ENCODE results near the gene RGL2.
"Not testable (repeated sequence)": the region's sequence is repeated elsewhere in the genome, so short reads cannot be mapped to it uniquely, and the experiment has no call there.

Gene RGL2

DNA sequence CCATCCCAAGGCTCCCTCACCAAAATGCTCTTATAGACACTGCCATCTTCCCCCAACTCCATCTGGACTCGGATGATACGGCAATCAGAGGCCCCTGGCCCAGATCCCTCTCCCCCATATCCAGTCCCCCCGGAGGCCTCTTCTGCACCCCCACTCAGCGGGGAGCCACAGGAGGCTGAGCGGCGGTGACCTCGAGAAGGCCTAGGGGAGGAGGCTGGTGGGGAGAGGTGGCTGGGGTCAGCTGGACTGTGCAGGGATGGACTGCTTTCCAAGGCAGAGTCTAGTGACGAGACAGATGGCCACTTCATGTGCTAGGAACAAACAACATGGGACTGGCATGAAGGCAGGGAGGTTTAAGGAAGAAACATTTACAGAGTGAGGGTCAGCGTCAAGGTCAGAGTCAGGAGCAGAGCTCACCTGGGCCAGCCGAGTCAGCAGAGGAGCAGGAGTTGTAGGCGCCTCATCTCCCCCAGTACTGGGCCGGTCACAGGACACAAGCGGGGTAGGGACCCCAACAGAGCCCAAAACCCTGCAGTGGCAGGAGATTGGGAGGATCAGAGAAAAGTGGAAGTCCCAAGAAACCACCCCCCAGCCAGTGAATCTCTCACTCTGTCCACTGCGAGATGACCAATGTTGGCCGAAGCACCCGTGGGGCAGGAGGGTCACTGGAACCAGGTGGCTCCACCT, 5.6 kb downstream of the RGL2 start:
- no peak for DNase-seq

DNA sequence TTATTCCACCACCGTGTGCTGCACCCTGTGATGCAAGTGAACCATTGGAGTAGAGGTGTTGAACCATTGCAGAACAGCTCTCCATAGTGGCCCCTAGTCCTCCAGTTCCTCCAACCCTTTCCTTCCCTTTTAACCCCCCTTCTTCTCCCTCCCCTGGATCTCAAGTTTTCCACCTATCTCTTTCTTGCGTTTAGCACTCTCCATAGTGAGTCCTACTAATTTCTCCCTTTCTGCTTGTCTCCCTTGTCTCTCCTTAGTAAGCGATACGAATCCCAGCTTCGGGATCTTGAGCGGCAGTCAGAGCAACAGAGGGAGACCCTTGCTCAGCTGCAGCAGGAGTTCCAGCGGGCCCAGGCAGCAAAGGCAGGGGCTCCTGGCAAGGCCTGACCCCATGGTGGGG, 8.3 kb downstream of the RGL2 start:
- no peak for DNase-seq

DNA sequence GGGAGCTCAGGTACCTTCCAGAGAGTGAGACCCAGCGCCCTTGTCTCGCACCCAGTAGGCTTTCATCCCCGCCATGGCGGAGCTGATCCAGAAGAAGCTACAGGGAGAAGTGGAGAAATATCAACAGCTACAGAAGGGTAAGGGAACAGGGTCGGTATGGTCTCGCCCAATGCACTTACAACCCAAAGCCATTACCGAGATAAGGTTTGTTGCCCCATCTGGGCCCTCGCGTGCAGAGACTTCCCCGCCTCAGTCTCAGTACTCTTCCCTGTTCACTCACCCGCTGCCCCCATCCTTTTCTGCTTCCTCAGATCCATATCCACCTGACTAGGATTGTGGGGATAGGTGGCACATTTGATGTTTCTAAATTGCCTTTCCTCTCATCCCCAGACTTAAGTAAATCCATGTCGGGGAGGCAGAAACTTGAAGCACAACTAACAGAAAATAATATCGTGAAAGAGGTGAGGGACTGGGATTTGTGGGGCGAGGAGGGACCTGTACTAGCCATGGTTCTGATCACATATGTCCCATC, 8.9 kb downstream of the RGL2 start:
- DNase-seq: no peak

DNA sequence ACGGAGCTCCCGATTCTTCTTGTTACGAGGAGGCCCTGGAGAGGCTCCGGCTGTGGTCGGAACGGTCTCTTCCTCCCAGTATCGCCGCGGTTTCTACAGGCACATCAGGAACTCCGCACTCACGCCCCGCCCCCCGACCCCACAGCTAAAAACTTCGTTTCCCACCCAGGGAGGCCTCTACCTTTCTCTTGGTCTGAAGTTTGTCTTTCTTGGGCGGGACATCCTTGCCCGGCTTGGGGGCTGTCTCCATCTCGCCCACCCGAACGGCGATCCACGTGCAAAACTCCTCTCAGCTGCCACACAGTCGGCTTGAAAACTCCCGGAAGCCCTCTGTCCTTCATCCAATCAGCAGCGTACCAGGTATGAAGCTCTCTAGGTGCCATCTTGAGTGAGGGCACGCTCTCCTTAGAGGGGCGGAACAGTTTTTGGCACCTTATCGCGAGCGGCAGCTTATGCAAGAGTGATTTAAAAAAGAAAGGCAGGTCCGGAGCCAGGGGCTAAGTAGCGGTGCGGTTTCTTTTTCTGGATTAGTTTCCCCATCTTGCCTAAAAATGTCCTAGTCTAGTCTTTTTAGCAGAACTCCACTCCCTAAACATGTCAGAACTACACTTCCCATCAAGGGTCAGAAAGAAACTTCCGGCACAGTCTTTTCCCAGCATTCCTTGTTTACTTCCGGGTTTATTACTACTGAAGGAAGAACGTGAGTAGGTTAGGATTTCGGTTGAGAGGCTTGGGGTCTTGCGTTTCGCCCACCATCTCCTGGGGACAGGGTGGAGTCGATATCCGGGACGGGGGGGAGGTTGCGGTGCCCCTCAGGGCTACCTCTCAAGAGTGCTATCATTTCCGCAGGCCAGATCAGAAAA, 9.6 kb downstream of the RGL2 start, which contains the start of the genes PFDN6 and WDR46:
Gene PFDN6 (plus strand): TSS at position 681 of the 863 bp plus-strand sequence. CDS start 256 bp downstream, outside the sequence.
Gene WDR46 (minus strand): TSS at position 319 of the 863 bp plus-strand sequence. CDS start 69 bp downstream, at position 250.
- DNase-seq: peak; percentile 89

DNA sequence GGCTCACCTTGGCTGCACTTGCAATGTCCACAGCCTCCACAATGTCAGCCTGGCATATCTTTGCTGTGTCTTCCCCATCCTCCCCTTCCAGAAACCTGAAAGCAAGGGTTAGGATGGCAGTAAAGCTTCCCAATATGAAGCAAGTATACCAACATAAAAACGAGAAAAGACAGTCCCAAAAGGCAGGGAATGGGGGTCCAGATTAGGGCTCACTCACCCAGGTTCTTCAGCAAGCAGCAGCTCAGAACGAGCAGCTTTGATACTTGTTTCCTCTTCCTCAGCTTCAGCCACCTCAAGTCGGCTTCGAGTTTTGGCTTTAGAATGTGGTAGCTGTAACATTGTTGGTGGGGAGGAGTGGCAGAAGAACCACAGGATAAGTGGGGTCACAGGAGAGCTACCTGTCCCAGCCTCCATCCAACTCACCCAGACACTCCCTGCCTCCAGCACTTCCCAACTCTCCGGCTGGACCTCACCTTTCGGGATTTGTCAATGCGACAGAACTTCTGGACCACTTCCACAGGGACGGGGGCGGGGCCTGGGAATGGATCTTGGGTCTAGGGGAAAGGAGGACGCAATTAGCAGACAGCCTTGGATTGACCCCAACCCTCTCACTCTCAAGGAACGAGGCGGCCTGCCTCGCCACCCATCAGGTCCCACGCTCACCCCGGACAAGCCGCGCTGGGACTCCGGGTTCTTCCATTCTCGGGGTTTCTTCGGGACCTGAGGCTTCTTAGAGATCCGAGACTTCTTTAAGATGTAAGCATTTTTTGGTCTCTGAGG, 10.4 kb downstream of the RGL2 start:
- DNase-seq: no peak

DNA sequence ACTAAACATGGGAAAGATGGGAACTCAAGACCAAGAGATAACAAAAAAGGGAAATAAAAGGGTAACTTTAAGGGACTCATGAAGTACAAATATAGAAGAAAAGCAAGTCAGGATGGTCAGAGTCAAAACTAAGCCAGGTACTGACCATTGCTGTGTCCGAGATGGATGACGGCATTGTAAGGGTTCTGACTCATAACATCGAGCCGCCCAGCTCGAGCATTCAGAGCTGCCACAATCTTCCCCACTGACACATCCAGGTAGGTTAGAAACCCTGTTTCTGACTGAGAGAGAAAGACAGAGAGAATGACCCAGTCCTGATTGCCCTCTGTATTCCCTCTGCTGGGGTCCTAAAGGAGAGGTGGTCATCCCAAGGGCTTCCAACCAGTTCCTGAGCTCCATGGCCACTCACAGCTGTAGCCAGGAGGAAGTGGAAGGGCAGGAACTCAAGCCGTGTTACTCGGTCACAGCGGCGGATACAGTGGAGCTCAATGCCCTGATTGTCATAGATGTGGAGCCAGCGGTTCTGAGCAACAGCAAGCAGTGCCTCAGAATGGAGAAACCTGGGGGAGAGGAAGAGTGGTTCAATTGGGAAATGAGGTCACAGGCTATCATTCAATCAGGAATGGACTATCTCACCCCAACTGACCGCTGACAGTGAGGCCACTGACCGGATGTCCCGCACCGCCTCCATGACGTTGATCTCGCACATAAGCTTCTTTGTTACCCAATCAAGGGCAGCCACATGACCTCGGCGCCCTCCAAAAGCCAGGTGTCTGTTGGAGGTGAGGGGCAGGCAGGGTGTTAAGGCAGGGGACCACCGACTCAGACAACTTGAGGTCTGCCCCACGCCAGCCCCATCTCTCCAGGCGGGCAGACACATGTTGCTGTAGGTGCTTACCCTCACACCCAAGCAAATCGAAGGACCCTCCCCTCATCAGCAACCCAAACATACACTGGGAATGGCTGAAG, 11.5 kb downstream of the RGL2 start:
- DNase-seq: no peak

DNA sequence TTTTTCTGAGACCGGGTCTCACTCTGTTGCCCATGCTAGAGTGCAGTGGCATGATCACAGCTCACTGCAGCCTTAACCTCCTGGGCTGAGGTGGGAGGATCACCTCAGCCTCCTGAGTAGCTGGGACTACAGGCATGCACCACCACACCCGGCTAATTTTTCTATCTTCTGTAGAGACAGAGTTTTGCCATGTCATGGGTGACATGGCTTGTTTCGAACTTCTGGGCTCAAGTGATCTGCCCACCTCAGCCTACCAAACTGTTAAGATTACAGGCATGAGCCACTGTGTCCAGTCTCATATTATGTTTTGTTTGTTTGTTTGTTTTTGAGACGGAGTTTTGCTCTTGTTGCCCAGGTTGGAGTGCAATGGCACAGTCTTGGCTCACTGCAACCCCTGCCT, 13.5 kb downstream of the RGL2 start:
- DNase-seq: not testable (repeated sequence)

DNA sequence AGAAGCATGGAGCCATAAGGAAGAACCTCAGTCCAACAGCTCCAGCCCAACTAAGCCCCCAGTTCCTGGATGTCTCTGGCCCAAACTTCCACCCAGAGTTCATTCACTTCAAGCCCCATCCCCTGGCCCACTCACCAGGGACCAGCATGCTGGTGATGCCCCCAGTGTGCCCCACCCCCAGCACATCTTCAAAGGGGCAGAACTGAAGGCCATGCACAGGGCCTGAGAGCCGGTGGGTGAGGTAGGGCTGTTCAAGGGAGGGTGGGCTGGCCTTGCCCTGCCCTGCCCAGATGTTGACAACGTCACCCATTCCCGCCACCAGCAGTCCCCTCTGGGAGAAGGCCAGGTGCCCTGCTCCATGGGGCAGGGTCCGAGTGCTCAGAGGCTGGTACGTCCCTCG, 18.2 kb downstream of the RGL2 start:
- DNase-seq: no peak

DNA sequence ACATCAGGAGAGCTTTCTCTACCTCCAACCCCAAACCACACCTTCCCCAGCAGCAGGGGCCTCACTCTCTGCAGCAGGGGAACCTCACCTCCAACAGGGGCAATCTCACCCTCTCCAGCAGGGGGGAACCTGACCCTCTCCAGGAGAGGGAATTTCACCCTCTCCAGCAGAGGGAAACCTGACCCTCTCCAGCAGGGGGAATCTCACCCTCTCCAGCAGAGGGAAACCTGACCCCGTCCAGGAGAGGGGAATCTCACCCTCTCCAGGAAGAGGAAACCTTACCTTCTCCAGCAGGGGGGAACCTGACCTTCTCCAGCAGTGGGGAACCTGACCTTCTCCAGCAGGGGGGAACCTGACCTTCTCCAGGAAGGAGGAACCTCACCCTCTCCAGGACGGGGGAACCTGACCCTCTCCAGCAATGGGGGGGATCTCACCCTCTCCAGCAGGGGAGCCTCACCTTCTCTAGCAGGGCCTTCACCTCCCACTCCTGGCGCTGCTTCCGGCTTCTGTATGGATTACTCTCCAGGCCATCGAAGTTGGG, 18.7 kb downstream of the RGL2 start:
- DNase-seq: peak; percentile 33

DNA sequence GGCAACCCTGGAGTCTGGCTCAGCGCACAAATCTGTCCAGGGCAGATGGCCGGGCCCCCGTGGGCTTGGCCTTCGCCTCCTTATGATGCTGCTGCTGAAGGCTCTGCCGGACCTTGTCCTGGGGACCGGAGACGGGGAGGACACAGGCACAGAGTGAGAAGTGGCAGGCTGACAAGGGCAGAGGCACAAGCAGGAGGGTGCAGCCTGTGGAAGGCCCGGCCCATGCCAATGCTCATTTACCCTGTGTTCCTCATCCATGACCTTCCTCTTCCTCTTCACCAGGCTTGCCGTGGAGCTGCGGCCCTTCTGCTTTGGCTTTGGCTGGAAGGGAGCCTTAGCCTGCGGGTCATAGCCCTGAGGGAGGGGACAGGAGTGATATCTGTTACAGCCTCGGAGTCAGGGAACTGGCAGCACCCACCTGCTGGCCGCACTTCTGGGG, 19.5 kb downstream of the RGL2 start:
- DNase-seq: no peak

DNA sequence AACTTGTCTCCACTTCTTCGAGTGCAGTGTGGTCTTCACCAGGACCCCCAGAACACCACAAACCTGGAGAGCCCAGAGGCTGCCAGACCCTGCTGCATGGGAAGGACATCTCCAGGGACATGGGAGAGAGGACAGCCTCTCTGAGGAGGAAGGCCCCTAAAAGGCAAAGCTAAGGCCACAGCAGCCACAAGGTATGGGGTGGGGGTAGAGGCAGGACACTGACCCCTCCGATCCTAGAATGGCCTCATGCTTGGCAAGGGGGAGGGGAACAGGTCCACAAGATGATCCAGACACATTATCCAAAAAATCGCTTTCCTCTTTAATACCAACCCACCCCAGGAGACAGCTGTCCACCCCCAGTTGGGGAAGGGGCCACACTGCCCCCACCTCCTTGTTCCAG, 19.9 kb downstream of the RGL2 start:
- DNase-seq: no peak

DNA sequence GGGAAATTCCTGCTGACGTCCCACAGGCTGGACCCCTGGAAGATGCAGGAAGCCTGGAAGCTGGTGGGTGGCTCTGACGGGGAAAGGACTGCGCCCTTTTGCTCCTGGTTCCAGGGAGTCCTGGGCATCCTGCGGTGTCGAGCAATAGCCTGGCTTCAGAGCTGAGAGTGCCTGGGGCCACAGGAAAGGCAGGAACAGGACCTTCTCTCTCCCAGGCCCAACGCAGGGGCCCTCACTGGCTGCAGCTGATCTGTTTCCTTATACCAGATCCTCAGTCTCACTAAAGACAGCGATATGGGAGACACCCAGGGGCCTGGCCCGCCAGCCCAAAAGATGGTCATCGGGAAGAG, 20.4 kb downstream of the RGL2 start:
- no peak for DNase-seq

DNA sequence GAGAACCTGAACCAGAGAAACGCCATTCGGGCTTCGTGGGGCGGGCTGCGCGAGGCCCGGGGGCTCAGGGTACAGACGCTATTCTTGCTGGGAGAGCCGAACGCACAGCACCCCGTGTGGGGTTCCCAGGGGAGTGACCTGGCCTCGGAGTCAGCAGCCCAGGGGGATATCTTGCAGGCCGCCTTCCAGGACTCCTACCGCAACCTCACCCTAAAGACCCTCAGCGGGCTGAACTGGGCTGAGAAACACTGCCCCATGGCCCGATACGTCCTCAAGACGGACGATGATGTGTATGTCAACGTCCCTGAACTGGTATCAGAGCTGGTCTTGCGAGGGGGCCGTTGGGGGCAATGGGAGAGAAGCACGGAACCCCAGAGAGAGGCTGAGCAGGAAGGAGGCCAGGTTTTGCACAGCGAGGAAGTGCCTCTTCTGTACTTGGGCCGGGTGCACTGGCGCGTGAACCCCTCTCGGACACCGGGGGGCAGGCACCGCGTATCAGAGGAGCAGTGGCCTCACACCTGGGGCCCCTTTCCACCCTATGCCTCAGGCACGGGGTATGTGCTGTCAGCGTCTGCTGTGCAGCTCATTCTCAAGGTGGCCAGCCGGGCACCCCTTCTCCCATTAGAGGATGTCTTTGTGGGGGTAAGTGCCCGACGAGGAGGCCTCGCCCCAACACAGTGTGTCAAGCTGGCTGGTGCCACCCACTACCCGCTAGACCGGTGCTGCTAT, 20.9 kb downstream of the RGL2 start:
- DNase-seq: no peak

DNA sequence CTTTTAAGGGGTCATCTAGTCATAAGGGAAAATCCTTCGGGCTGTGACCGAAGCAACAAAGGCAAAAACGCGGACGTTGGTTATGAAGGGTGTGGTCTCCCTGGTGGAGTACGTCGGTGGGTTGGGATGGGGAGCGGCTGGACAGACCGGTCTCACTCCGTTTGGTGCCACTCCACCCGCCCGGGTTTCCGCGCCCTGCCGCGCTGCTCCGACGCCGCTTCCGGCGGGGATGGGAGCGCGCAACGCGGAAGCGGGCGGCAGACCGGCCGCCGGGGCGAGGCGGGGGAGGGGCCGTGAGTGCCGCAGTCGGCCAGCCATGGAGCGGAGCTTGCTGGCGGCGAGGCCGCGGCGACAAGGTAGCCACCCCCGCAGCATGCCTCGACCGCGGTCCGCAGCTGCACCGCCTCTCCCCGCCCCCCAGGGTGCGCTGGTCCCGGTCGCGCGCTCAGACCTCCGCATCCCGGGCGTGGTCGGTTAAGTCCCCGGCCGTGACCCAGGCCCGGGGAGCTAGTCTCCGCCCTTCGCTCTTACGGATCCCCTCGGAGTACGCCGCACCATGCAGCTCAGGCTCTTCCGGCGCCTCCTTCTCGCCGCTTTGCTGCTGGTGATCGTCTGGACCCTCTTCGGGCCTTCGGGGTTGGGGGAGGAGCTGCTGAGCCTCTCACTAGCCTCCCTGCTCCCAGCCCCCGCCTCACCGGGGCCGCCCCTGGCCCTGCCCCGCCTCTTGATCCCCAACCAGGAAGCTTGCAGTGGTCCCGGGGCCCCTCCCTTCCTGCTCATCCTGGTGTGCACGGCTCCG, 21.7 kb downstream of the RGL2 start, which contains the start of gene B3GALT4:
Gene B3GALT4 (plus strand): TSS at position 260 of the 799 bp plus-strand sequence. CDS start 297 bp downstream, at position 557.
- DNase-seq: peak; percentile 17

DNA sequence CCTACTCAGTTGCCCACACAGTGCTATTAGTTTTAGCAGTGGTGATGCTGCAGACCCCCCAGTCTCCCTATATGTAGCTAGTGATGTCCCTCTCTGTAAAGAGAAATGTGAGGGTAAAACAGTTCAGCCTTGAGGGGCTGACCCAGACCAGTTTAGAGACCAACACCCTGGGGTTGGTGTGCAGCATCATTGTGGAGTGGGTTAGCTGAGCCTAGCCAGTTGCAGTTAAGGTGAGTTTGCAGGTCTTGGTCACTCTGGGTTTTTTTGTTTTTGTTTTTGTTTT, 22.2 kb downstream of the RGL2 start:
- no peak for DNase-seq

DNA sequence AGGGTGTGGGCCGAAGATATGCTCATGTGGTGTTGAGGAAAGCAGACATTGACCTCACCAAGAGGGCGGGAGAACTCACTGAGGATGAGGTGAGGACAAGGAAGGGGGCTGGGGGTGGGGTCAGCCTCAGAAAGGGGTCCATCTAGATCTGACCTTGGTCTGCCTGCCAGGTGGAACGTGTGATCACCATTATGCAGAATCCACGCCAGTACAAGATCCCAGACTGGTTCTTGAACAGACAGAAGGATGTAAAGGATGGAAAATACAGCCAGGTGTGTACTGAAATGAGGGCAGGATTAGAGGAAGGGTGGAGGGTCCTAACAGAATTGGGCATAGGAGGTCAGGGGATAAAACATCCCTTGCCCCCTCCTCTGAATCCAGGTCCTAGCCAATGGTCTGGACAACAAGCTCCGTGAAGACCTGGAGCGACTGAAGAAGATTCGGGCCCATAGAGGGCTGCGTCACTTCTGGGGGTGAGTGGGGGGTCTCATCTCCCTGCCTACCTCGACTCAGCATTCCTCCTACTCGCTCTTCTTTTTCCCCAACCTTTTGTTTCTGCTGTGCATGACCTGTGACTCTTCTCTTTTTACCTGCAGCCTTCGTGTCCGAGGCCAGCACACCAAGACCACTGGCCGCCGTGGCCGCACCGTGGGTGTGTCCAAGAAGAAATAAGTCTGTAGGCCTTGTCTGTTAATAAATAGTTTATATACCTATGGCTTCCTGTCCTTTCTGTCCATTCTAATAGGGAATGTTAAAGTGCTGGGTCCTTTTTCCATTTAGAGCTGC, 22.8 kb downstream of the RGL2 start:
- DNase-seq: not testable (repeated sequence)

DNA sequence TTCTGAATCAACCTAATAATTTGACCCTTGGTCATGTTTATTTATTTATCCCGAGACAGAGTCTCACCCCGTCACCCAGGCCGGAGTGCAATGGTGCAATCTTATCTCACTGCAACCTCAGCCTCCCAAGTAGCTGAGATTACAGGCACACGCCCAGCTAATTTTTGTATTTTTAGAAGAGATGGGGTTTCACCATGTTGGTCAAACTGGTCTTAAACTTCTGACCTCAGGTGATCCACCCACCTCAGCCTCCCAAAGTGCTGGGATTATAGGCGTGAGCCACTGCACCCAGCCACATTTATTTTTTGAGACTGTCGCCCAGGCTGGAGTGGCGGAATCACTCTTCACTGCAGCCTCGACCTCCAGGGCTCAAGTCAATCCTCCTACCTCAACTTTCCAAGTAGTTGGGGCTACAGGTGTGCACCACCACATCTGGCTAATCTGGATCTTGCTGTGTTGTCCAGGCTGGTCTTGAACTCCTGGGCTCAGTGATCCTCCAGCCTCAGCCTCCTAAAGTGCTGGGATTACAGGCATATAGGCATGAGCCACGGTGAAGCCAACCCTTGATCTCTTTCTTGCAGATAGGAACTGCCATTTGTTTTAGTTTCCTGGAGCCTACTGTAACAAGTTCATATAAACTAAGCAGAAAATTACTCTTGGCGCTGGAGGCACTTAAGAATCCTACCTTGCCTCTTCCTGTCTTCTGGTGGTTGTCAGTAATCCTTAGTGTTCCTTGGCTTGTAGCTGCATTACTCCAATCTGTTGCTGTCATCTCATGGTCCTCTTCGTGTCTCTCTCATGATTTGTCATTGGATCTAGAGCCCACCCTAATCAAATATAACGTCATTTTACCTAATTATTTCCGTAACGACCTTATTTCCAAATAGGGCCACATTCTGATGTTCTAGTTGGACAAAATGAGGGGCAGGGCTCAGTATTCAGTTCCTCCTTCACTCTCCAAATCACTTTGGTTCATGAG, 24.5 kb downstream of the RGL2 start:
- DNase-seq: no peak

Data from GF-D8 (cell line).